GM19395 (cell line): Measurements from ENCODE around the gene MARCHF9.

Experiments
- ATAC-seq: cut with Tn5 transposase; IDR thresholded peaks from one replicate; pipeline ENCODE4 v1.9.1; 2021; ENCODE audit warnings: mild to moderate bottlenecking, moderate library complexity; ENCODE audit not compliant: unreplicated experiment

Gene MARCHF9

GRCh38 chr12:57724003-57724935, 30.6 kb upstream of the MARCHF9 start:
- no peak for ATAC-seq

- no peak for ATAC-seq
Measured at GRCh38 chr12:57724936-57725740, 29.8 kb upstream of the MARCHF9 start.

GRCh38 chr12:57725851-57726150, 29.1 kb upstream of the MARCHF9 start:
- no peak for ATAC-seq

- ATAC-seq, result no peak
Measured at GRCh38 chr12:57726151-57726883, 28.6 kb upstream of the MARCHF9 start.

GRCh38 chr12:57726884-57727757, 27.8 kb upstream of the MARCHF9 start:
- no peak for ATAC-seq

- no peak for ATAC-seq
Measured at GRCh38 chr12:57727758-57728395, 27.0 kb upstream of the MARCHF9 start.

- no peak for ATAC-seq
Measured at GRCh38 chr12:57729321-57729844, 25.5 kb upstream of the MARCHF9 start.

GRCh38 chr12:57730336-57731067, 24.4 kb upstream of the MARCHF9 start:
- no peak for ATAC-seq

GRCh38 chr12:57731411-57732080, 23.4 kb upstream of the MARCHF9 start:
- ATAC-seq, result no peak

GRCh38 chr12:57732270-57732669, 22.6 kb upstream of the MARCHF9 start:
- ATAC-seq, result no peak

GRCh38 chr12:57732726-57733593, 21.9 kb upstream of the MARCHF9 start:
- no peak for ATAC-seq

- no peak for ATAC-seq
Measured at GRCh38 chr12:57733928-57734327, 21.0 kb upstream of the MARCHF9 start.

GRCh38 chr12:57734591-57734990, 20.3 kb upstream of the MARCHF9 start:
- ATAC-seq, result no peak

GRCh38 chr12:57735198-57735855, 19.6 kb upstream of the MARCHF9 start:
- ATAC-seq, result no peak

- ATAC-seq, result no peak
Measured at GRCh38 chr12:57735952-57736740, 18.8 kb upstream of the MARCHF9 start.
